GM19328 (cell line): Measurements from ENCODE around the gene MRPS18B.

Experiments
- ATAC-seq: cut with Tn5 transposase; IDR thresholded peaks from one replicate; pipeline ENCODE4 v1.9.1; 2021; ENCODE audit warnings: mild to moderate bottlenecking, moderate library complexity; ENCODE audit not compliant: unreplicated experiment

MRPS18B gene

DNA sequence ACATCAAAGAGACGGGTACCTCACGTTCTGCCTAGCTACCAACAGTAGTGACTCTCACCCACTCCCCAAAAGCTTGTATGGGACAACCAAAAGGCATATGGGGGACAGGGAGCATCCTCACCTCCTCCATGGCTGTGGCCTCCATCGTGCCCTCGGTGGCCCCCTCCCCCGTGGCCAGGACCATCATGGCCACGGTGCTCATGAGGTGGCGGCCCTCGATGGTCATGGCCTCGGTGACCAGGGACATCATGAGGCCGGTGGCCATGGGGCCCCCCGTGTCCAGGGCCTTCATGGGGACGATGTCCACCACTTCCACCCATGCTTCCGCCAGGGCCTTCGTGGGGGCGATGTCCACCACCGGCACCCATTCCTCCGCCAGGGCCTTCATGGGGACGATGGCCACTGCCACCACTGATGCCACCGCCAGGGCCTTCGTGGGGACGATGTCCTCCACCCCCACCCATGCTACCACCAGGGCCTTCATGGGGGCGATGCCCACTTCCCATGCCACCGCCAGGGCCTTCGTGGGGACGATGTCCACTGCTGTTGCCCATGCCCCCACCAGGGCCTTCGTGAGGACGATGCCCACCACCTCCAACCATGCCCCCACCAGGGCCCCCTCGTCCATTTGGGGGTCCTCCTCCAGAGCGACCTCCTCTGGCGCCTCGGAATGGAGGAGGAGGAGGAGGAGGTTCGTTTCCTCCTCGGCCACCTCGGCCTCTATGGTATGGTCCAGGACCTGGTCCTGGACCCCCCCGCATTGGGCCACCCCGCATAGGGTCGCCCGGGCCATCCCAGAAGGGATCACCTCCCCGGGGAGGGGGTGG lies 15.6 kb upstream of the MRPS18B start:
- no peak for ATAC-seq

DNA sequence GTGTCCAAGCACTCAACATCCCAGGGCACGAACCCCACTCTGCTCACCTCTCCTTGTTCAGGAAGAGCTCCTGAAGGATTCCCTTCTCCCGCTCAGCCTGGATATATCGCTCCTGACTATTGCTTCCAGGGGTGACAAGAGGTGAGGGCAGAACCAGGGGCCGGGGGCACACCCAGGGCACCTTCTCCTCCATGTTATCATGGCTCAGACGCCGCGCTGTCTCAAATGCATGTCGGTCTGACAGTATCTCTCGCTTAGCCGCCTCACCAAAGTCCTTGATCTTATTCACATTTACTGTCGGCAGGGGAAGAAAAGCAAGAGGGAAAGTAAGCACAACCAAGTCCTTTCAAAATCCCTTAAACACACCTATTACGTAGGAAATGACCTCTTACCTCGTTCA lies 13.7 kb upstream of the MRPS18B start:
- no peak for ATAC-seq

DNA sequence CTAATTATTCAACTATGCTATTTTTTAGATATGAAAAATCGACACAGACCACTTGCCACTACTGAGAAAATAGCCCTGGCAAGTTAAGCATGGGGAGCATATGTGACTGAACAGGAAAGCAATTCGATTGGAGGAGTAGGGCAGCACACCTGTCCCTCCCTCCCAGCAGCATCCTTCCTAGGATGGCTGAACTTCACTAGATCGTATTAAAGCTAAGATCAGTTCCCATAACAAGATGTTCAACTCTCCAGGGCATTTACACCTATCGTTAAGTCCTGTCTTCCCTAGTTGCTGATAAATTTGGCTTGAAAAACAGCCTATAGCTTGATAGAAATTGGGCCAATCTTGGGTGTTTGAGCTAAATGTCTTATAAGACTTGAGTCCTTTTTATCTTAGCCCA lies 7.6 kb upstream of the MRPS18B start:
- no peak for ATAC-seq

DNA sequence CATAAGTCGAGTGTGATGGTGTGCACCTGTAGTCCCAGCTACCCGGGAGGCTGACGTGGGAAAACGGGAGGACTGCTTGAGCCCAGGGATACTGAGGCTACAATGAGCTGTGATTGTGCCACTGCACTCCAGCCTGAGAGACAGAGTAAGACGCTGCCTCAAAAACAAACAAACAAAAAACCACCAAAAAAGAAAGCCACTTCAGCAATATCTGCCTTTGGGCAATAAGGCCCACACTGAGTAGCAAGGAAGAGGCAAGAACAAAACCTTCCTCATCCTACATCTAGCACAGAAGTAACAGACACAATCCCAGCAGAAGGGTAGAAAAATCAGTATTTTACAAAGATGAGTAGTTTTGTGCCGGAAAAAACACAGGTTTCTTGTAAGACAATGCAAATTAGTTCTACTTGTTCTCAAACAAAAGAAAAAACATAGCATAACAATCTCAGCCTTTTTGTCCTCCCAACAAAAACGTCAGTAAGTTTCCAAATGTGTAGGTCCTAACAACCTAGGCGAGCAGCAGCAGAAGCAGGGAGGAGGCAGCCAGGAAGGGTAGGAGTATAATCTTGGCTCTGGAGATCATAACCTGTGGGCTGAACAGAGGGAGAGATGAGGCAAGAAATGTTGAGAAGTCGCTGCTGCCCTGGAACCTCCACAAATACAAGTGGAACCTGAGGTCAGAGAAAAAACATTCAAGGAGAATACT lies 6.3 kb upstream of the MRPS18B start:
- no peak for ATAC-seq

DNA sequence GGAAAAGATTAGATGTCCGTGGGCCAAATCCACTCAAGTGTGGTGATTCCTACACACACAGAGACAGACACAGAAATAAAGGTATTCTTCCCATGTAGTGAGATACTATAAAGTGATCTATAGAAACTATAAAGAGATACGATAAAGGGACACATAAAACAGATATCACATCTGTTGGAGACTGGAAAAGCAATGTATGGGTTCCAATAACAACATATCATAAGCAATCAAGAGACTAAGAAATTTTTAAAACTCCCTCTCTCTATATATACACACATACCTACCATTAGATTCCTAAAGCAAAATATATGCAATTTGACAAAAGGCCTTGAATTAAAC lies 5.8 kb upstream of the MRPS18B start:
- ATAC-seq: no peak

DNA sequence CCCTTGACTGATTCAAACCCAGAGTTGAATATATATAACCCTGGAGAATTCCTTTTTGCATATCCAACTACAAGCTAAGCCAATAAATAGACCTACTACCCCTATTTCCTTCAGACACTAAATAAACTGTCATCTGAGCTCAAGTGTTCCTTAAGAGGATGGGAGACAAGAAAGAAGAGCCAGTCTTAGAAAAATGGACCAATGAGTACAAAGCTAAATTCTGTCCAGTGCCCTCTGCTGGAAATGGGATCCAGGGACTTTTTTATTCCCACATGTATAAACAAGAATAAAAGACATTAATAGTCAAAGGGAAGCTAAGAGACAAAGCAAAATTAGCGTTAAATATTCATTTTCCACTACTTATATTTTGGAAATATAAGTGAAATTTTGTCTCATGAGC lies 5.4 kb upstream of the MRPS18B start:
- ATAC-seq: no peak

DNA sequence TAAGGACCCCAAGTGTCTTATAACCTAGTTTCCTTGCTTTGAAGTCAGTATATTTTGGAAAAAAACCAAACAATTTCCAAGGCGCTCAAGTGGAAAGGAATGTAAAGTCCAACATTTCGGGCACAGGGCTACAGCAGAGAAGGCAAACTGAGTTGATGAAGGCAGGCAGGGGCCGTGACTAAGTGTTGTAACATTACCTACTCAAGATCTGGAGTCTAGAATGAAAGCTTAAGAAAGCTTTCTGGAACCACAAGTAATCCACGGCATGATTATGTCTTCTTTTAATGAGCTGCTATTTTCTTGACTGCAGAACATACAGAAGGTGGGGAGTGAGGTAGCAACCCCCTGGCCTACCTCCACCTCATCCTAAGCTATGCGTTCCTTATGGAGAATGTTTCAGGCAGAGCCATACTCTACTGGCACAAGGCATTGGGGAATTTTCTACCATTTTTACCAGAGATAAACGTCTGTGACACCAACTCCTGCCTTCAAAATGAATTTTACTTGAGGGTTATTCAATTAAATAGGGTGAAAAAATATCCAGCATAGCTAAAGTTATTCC lies 4.9 kb upstream of the MRPS18B start:
- no peak for ATAC-seq

DNA sequence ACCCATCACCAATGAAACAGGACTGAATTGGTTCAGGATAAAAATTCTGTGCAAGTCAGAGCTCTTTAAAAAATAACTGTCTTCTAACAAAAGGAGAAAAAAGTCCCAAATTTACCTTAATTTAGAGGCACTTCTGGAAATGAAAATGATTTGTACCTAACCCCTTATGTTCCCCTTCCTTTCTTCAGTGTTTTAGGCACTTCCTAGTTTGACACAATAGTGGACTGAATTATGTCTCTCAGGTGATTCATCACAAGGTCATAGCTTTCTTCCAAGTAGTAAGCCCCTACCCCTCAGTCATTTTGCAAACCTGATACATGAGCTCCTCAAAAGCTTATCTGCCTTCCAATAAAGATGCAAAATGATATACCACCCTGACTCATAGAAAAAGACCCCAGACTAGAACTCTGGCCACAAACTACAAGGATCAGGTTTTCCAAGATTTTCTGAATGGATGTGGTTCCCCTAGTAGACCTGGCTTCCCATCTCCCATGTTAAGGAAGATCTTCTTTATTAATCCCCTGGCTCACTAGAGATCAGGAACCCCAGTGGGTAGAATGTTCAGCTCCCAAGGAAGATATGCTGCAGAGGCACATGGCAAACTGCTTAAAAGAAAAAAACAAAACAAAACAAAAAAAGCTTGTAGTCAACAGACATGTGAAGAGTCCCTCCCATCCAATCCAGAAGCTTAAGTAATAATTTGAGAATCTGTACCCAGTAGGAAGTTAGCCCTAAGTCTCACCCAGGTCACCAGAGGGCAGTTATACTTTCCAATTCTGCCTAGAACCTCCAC lies 4.2 kb upstream of the MRPS18B start:
- no peak for ATAC-seq

DNA sequence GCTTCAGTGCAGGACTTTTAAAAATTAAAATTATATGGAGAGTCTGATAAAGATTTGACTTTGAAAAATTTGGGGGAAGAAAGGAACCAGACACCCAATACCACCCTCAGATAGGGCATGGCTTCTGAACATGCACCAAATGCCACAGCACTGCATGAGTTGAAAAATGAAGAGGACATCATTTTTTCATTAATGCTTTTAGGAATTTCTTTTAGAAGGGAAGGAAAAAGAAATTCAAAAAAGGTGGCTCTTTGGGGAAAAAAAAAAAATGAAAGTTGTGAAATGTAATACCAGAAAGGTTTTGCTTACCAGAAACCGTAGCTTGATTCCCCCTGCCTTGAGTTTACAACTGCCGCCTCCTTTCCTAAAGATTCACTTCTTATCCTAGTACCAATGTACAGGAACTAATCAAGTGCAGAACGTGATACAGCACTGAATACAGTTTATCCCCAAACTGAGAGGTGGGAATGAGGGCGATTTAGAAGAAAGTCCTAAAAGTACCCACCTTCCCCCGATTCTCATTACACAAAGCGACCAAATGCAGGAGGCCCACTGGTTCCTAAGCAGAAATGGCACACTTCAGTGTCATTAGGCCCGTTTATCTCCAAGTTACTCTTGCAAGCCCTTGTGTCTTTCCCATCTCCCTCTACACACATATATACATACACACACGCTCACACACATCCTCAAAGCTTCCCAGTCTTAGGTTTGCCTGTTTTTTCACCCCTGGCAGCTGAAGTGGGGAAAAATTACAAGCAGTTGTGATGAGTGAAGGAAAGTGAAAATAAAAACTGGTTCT lies 3.4 kb upstream of the MRPS18B start:
- ATAC-seq: no peak

DNA sequence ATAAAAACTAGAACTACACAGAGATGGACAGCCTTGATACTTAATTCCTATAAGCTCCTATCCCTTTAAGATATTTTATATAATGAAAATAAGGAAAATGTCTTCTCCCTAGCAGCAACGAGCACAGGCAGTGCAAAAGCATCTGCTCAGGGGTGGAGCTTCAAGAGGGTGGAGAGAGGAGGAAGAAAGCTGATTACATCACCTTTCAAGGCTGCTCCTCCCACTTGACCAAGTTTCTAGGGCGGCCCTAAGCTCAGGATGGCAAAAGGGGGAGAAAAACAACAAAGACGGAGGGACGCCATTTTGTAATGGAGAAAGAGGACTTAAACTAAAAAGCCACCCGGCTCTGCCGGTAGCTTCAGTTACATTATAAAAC lies 2.8 kb upstream of the MRPS18B start:
- ATAC-seq: no peak

DNA sequence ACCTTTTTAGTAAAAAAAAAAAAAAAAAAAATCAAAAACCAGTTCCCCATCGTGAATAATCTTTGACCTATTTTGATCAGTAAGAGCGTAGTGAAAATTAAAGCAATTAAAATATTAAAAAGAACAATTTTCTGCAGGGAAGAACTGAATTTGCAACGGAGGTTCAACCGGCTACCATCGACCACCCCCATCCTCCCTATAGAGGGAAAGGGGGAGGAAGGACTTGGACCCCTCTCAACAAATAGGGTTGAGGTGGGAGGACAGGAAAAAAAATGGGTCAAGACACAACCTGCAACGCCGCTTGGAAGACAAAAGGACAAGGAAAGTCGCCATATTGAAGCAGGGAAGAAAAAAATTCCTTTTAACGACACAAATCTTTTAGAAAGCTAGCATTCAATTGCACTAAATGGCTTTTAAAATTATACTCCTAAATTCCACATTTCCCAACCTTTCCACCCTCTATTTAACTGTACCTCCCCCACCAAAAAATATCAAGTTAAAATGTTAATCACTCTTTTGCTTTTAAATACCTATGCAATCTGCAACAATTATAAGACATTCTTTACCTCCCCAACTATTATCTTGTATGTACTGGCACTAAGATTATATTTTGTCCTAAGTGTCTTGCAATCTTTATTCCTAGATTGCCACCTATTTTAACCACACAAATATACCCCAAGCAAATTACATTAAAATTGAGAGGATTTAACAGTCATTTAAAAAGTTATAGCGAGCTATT lies 2.3 kb upstream of the MRPS18B start:
- no peak for ATAC-seq

DNA sequence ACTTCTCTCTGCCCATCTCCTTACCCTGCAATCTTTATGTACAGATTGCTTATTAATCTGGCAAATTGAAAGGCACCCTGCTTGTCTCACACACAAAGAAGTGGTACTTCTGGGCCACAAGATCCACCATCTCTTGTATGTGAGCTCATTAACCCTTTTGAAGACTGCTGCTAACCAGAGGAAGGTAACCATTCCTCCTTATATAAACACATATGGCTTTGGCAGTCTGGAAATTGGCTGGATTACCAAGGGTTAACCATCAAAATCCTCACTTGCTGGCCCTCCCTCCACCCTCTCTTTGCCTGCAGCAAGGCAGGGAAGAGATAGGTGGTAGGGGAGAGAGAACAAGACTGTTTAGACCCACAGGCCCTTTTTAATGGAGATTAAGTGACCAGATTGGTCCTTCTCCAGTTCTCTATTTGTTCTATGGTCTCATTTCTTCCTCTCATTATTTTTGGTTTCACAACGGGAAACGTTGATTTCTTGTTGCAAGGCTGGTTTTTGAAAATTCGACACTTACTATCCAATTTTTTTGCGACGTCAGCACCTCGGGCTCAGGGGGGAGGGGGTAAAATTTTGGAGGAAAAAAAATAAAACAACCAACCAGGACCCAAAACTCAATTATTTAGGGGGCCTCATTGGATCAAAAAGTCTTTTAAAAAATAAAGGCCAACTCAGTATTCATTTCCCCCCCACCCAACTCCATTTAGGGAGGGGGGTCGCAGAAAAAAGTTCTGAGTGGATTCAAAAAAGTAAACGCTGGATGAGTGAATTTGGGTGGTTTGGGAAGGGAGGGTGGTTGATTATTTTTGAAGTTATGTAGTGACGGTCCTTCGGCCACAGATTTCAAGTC lies 1.5 kb upstream of the MRPS18B start:
- no peak for ATAC-seq

DNA sequence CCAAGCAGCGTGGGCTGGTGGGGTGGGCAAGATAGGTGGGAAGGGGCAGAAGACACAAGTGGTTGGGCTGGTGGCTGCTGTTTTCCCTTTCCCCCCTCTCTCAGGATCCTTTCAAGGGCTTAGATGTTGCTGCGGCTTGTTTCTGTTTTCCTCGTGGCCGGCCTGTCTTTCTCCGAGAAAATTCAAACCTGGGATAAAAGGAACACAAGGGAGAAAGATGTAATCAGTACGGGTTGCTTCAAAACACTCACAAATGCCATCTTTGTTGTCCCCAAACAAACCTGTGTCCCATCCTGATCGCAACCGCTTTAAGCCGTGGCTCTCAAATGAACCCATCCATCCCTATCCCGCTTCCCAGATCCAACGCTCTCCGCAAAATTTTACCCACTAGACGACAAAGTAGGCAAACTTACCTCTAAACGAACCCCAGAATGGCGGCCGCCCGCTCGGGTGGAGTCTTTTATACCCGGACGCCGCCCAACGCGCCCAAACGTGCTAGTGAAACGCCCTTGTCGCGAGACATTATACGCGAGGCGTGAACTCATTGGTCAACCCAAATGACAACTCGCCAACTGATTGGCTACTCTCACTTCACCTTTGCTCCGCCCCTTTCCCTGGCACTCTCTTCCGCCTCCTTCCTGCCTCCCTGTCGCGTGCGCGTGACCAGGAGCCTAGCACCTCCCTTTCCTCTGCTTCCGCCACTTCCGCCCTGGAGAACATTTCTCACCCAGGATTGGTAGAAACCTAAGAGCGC lies 652 bp upstream of the MRPS18B start, which contains the start of gene PPP1R10:
Gene PPP1R10, minus strand, starts transcription at position 433 of the 754 bp plus-strand sequence. CDS start 7,299 bp downstream, outside the sequence.
- ATAC-seq: peak; percentile 77

DNA sequence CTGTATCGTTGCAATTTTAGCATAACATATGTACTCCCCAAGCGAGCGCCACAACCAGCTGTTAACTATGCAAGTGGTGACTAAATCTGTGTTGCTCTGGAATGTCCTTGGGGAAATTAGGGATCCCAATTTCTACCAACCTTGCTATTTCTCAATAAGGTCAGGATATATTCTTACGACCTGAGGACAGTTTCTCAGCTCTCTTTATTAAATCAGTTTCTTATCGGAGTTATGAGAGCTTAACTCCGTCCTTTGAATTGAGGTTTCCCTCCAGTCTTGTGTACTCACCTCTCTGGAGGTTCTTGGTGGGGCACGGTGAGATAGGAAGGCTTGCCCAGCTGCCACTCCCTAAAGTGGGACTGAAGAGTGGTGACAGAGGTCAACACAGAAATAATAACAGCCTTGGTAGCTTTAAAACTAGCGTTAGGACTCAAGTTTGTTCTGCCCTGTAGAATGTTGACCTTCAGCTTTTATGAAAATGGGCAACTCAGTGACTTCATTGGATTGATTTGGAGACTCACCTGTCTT lies 694 bp downstream of the MRPS18B start:
- ATAC-seq: no peak

DNA sequence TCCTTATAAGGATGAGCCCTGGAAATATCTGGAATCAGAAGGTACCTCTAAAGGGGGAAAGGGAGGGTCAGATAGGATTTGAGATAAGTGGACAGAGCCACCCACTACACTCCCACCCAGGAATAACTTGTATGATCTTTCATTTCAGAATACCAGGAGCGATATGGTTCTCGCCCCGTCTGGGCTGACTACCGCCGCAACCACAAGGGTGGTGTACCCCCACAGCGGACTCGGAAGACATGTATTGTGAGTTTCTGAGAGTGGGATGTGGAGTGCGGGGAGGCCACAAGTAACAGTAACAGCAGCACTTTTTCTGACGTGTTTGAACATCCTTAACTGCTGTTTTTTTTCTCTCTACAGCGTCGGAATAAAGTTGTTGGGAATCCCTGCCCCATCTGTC lies 1.9 kb downstream of the MRPS18B start:
- no peak for ATAC-seq

DNA sequence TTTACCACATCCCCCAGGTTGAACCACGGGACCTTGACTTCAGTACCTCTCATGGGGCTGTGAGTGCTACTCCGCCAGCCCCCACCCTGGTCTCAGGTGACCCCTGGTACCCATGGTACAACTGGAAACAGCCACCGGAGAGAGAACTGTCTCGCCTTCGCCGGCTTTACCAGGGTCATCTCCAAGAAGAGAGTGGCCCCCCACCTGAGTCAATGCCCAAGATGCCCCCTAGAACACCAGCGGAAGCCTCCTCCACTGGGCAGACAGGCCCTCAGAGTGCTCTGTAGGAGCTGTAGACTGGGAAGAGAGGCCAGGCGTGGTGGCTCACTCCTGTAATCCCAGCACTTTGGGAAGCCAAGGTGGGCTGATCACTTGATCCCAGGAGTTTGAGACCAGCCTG lies 7.9 kb downstream of the MRPS18B start:
- no peak for ATAC-seq

DNA sequence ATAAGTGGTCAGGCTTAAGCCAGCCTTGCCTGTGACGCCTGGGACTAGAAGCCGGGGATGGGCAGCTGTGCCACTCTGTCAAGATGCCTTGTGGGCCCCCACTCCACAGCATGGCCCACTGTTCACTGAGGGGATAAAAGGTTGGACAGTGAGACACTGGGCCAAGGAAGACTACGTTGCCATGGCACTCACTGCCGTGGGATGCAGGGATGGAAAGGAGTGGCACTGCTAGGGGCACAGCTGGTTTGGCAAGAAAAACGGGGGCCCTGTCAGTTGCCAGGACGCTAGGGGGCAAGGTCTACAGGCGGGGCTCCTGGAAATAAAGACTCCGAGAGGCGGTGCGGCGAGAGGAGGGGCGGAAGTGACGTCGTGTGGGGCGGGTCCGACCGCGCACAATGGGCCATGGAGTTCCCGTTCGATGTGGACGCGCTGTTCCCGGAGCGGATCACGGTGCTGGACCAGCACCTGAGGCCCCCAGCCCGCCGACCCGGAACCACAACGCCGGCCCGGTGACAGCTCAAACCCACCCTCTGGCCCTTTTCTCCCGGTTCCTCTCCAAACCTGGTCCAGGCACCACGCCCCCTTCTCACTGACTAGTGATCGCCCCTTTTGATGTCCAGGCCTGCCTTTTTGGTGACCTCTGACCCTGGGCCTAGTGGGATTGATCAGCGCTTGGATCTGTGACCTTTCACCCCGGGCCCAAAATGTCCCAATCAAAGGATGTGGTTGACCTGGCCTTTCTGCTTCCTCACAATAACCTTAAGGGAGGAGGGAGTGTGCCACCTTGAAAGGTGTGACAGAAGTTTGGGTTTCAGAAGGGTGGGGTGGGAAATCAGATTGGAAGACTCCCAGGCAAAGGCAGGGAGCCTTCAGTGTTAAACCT lies 9.1 kb downstream of the MRPS18B start, which contains the start of gene ATAT1:
Gene ATAT1, plus strand, starts transcription at position 391 of the 883 bp plus-strand sequence.
- ATAC-seq: peak; percentile 72
